ENCODE measurements around the gene BPHL. TPM values are rescaled to one million over a fixed set of nuclear protein-coding genes. Genes with fewer than 3 reads are reported as not detected.

The BPHL gene
- total RNA-seq, 1 donor from 2014 or later: 27.7 TPM

GRCh38 chr6:3119040-3119723 lies 671 bp downstream of the BPHL start:
- no peaks in the 10 kb centered on the region for H3K9me3 Mint-ChIP-seq (ENCODE audit: unreplicated experiment)
- peak overlapping the region; percentile 62 for H3K27ac Mint-ChIP-seq (ENCODE audit: unreplicated experiment)
- H3K27me3 Mint-ChIP-seq (ENCODE audit: unreplicated experiment): no peaks in the 10 kb centered on the region
- peak overlapping the region; percentile 82 for H3K4me3 Mint-ChIP-seq (ENCODE audit: unreplicated experiment)
- no peak for TF ChIP-seq CTCF (IDR thresholded peaks at IDR 0.05)
- H3K4me1 Mint-ChIP-seq (ENCODE audit: unreplicated experiment): peaks cover 13% of the 10 kb centered on the region
- DNase-seq (ENCODE audit: extremely low spot score, unreplicated experiment): no peak
- H3K36me3 Mint-ChIP-seq (ENCODE audit: unreplicated experiment): peaks cover 4% of the 10 kb centered on the region

- H3K27ac Mint-ChIP-seq (ENCODE audit: unreplicated experiment): no peak overlapping the region
These were observed 2.2 kb downstream of the BPHL start for GRCh38 chr6:3120765-3121089.

GRCh38 chr6:3122823-3123182 lies 4.3 kb downstream of the BPHL start:
- Mint-ChIP-seq H3K27ac (ENCODE audit: unreplicated experiment) (no peak overlapping the region), H3K27me3 (ENCODE audit: unreplicated experiment) (no peaks in the 10 kb centered on the region), H3K4me1 (ENCODE audit: unreplicated experiment) (peaks cover 11% of the 10 kb centered on the region), H3K4me3 (ENCODE audit: unreplicated experiment) (no peak overlapping the region), H3K36me3 (ENCODE audit: unreplicated experiment) (no peaks in the 10 kb centered on the region), H3K9me3 (ENCODE audit: unreplicated experiment) (no peaks in the 10 kb centered on the region)
- DNase-seq (ENCODE audit: extremely low spot score, unreplicated experiment): no peak
- TF ChIP-seq CTCF (IDR thresholded peaks at IDR 0.05): no peak

More at GRCh38 chr6:3120765-3121089, 2.2 kb downstream of the BPHL start:
- Mint-ChIP-seq H3K36me3 (ENCODE audit: unreplicated experiment) (no peaks in the 10 kb centered on the region), H3K9me3 (ENCODE audit: unreplicated experiment) (no peaks in the 10 kb centered on the region), H3K27me3 (ENCODE audit: unreplicated experiment) (no peaks in the 10 kb centered on the region), H3K4me3 (ENCODE audit: unreplicated experiment) (no peak overlapping the region), H3K4me1 (ENCODE audit: unreplicated experiment) (peaks cover 13% of the 10 kb centered on the region)
- TF ChIP-seq CTCF (IDR thresholded peaks at IDR 0.05): no peak
- DNase-seq (ENCODE audit: extremely low spot score, unreplicated experiment): no peak

GRCh38 chr6:3124667-3125066 lies 6.2 kb downstream of the BPHL start:
- H3K27me3 Mint-ChIP-seq (ENCODE audit: unreplicated experiment): no peaks in the 10 kb centered on the region
- peaks cover 10% of the 10 kb centered on the region for H3K36me3 Mint-ChIP-seq (ENCODE audit: unreplicated experiment)
- no peak overlapping the region for H3K4me3 Mint-ChIP-seq (ENCODE audit: unreplicated experiment)
- TF ChIP-seq CTCF (IDR thresholded peaks at IDR 0.05): no peak
- H3K4me1 Mint-ChIP-seq (ENCODE audit: unreplicated experiment): peaks cover 4% of the 10 kb centered on the region
- no peak overlapping the region for H3K27ac Mint-ChIP-seq (ENCODE audit: unreplicated experiment)
- no peaks in the 10 kb centered on the region for H3K9me3 Mint-ChIP-seq (ENCODE audit: unreplicated experiment)
- DNase-seq (ENCODE audit: extremely low spot score, unreplicated experiment): no peak

GRCh38 chr6:3125815-3126214 lies 7.3 kb downstream of the BPHL start:
- Mint-ChIP-seq H3K9me3 (ENCODE audit: unreplicated experiment) (no peaks in the 10 kb centered on the region), H3K36me3 (ENCODE audit: unreplicated experiment) (peaks cover 17% of the 10 kb centered on the region), H3K4me3 (ENCODE audit: unreplicated experiment) (no peak overlapping the region), H3K4me1 (ENCODE audit: unreplicated experiment) (peaks cover 4% of the 10 kb centered on the region), H3K27ac (ENCODE audit: unreplicated experiment) (no peak overlapping the region), H3K27me3 (ENCODE audit: unreplicated experiment) (no peaks in the 10 kb centered on the region)
- no peak for DNase-seq (ENCODE audit: extremely low spot score, unreplicated experiment)
- no peak for TF ChIP-seq CTCF (IDR thresholded peaks at IDR 0.05)
